Uterus (tissue), 2 donors: Measurements from ENCODE around the gene FOXK1.

Experiments
- CTCF ChIP-seq, 4 experiments: fragments of 200-600 bp in 2 of 4; fragments of 450-650 bp in 2 of 4; sonication (generic) in 2 of 4; IDR thresholded peaks; one replicate each; pipeline ENCODE4 v1.5.1; 2016 to 2019; ENCODE audit warnings: antibody characterized with exemption in 4 of 4, mild to moderate bottlenecking in 2 of 4, moderate library complexity in 1 of 4
- POLR2A ChIP-seq, 2 donors: fragments of 450-650 bp; IDR thresholded peaks; one replicate each; pipeline ENCODE4 v1.6.1; 2016; ENCODE audit warnings: antibody characterized with exemption in 2 of 2, mild to moderate bottlenecking in 1 of 2, moderate library complexity in 1 of 2

- no peak for TF ChIP-seq CTCF (IDR thresholded peaks at IDR 0.05)
- TF ChIP-seq POLR2A (IDR thresholded peaks at IDR 0.05) = no peak
These were observed 40.2 kb downstream of the FOXK1 start for GRCh38 chr7:4722308-4722707.
